Cardiac muscle cell (in vitro differentiated cells and primary cell): ENCODE measurements around the gene CHDH. TPM values are rescaled to one million over a fixed set of nuclear protein-coding genes. Genes with fewer than 3 reads are reported as not detected.

Source experiments
- DNase-seq, 2 donors: peaks; one replicate each; pipeline versions ENCODE4 v3.0.0 to v3.0.0-alpha.2; 2010 to 2017; ENCODE audit warnings: low read depth in 1 of 2, low spot score in 1 of 2
- H3K27ac ChIP-seq: fragments of 200-600 bp; sonication (generic); 2 replicates; pipeline ENCODE4 v1.5.1; 2016
- H3K27me3 ChIP-seq: fragments of 200-600 bp; sonication (generic); 2 replicates; pipeline ENCODE4 v1.6.0; 2016; ENCODE audit warnings: control low read depth
- H3K36me3 ChIP-seq: fragments of 200-600 bp; sonication (generic); 2 replicates; pipeline ENCODE4 v1.5.1; 2016; ENCODE audit warnings: control low read depth
- H3K4me1 ChIP-seq: fragments of 200-600 bp; sonication (generic); 2 replicates; pipeline ENCODE4 v1.8.1; 2017; ENCODE audit warnings: low read depth, mild to moderate bottlenecking, mixed run types
- H3K4me3 ChIP-seq: fragments of 200-600 bp; sonication (generic); 2 replicates; pipeline ENCODE4 v1.5.1; 2016; ENCODE audit warnings: mild to moderate bottlenecking
- H3K9me3 ChIP-seq: fragments of 200-600 bp; sonication (generic); 2 replicates; pipeline ENCODE4 v1.5.1; 2017; ENCODE audit warnings: low read depth, mild to moderate bottlenecking, control low read depth
- polyA plus RNA-seq: library from polyadenylated mRNA; unstranded; fragments of >200 nt; fragmentation: Nextera tagmentation; extraction: Ambion mirVana; gene quantifications from 2 replicates; pipeline ENCODE4 v1.2.1, GENCODE V29; 2016
- total RNA-seq: library from RNA; depleted of rRNA; stranded (reverse); fragments of >200 nt; gene quantifications from 2 replicates; pipeline ENCODE4 v1.2.3, GENCODE V29; 2016
- TF ChIP-seq, protein P1 (sequence below): IDR thresholded peaks from 2 replicates; pipeline ENCODE4 v1.5.1; 2012; ENCODE audit warnings: low read depth, mild to moderate bottlenecking, low read length

Gene CHDH
- total and polyA plus RNA-seq, 2 experiments from 2014 or later, result 12.8 to 36.1 TPM

DNA sequence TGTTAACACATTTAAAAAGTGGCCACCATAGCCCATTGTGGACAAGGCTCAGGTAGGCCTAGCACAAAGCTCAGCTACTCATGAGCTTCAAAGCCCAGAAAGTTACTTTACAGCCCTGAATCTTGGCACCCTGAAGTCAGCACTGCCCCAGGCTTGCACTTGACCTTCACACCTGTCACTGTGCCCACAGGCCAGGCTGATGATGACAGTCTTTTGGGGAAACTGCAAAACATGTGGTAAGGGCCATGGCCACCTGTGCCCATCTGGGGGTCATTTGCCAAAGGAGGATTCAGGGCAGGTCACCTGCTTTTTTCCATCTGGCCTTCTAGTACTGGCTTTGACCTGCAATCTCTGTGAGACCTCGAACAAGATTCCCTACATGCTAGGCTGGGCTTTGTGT lies 11.0 kb downstream of the CHDH start:
- no peak for DNase-seq
- H3K27ac ChIP-seq, result no peak overlapping the region
- no peaks in the 10 kb centered on the region for H3K4me1 ChIP-seq
- H3K4me3 ChIP-seq, result no peak overlapping the region
- no peaks in the 10 kb centered on the region for H3K9me3 ChIP-seq
- H3K27me3 ChIP-seq, result no peaks in the 10 kb centered on the region
- H3K36me3 ChIP-seq, result no peaks in the 10 kb centered on the region
- TF ChIP-seq, protein P1, sequence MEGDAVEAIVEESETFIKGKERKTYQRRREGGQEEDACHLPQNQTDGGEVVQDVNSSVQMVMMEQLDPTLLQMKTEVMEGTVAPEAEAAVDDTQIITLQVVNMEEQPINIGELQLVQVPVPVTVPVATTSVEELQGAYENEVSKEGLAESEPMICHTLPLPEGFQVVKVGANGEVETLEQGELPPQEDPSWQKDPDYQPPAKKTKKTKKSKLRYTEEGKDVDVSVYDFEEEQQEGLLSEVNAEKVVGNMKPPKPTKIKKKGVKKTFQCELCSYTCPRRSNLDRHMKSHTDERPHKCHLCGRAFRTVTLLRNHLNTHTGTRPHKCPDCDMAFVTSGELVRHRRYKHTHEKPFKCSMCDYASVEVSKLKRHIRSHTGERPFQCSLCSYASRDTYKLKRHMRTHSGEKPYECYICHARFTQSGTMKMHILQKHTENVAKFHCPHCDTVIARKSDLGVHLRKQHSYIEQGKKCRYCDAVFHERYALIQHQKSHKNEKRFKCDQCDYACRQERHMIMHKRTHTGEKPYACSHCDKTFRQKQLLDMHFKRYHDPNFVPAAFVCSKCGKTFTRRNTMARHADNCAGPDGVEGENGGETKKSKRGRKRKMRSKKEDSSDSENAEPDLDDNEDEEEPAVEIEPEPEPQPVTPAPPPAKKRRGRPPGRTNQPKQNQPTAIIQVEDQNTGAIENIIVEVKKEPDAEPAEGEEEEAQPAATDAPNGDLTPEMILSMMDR, result no peak

DNA sequence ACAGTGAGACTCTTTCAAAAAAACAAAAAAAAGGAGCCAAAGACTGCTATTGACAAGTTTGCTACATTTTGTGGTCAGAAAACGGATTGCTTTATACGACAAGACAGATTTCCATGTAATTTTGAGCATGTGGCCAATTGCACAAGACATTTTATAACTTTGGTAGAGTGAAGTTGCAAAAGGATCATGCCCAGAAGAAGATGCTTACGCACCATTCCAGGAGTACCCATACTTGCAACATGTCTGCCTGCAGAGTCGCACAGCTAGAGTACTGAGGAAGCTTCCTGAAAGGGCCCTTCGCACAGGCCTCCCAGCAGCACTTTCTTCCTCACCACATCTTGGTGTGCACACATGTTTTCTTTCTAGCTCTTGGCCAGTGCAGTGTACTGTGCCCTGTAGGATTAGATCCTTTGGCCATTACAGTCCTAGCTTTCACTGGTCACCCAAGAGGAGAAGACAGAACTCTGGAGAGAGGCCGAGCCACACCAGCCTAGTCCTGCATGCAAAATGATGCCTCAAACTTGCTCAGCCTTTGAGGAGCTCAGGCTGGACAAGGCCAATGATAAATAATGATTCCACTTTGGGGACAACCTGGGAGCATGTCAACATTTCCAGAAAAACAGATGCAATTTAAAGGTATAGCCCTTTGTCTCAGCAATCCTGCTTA lies 11.7 kb downstream of the CHDH start:
- no peak overlapping the region for H3K4me3 ChIP-seq
- no peaks in the 10 kb centered on the region for H3K27me3 ChIP-seq
- TF ChIP-seq, protein P1, result no peak

DNA sequence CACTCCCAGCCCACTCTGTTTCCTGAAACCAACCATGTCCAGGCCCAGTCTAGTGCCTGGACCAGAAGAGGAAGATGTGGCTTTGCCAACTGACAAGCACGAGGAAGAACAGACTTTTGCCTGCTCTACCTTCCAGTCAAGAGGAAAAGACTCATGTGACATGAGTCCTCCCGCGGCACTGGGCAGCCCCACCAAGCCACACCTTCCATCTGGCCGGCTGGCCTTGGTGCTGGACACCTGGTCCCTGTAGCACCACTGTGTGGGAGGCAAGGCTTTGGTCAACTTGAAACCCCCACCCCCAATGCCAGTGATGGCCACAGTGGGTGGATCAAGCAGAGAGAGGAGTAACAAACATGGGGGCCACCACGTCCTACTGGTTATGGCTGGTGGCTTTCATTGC lies 12.5 kb downstream of the CHDH start:
- Histone ChIP-seq H3K9me3 (no peaks in the 10 kb centered on the region), H3K27ac (no peak overlapping the region), H3K4me1 (no peaks in the 10 kb centered on the region), H3K4me3 (no peak overlapping the region), H3K27me3 (no peaks in the 10 kb centered on the region), H3K36me3 (no peaks in the 10 kb centered on the region)
- TF ChIP-seq, protein P1, result no peak
- DNase-seq, result no peak

More for the DNA sequence above, 11.7 kb downstream of the CHDH start:
- Histone ChIP-seq H3K9me3 (no peaks in the 10 kb centered on the region), H3K36me3 (no peaks in the 10 kb centered on the region), H3K4me1 (no peaks in the 10 kb centered on the region), H3K27ac (no peak overlapping the region)
- no peak for DNase-seq

DNA sequence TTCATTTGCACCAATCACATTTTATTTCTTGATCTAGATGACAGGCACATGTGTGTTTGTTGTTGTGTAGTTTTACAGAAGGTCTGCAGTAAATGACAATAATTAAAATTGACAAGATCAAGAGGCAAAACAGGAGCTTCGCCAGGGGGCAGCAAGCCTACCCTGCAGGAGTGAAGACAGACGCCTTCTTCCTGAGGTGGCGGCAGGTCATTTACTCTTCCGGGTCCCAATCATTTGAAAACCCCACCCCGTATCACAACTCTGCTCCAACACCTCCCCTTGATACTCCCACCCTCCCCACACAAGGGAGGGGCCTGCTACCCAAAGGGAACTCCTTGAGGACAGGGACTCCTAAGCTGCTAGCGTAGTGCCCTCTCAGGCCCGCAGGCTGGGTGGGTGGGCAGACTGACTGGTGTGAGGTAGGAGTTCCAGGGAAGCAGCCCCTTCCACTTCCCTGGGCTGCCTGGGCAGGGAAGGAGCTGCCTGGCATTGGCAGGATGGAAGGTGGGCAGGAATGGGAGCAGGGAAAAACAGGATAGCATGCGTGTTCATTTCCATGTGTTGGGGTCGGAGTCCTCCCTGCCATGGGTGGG lies 13.1 kb downstream of the CHDH start:
- H3K4me3 ChIP-seq, result no peak overlapping the region
- H3K27me3 ChIP-seq, result no peaks in the 10 kb centered on the region
- no peaks in the 10 kb centered on the region for H3K36me3 ChIP-seq
- H3K9me3 ChIP-seq, result no peaks in the 10 kb centered on the region
- H3K27ac ChIP-seq, result no peak overlapping the region
- TF ChIP-seq, protein P1, result no peak
- DNase-seq, result no peak
- H3K4me1 ChIP-seq, result no peaks in the 10 kb centered on the region

DNA sequence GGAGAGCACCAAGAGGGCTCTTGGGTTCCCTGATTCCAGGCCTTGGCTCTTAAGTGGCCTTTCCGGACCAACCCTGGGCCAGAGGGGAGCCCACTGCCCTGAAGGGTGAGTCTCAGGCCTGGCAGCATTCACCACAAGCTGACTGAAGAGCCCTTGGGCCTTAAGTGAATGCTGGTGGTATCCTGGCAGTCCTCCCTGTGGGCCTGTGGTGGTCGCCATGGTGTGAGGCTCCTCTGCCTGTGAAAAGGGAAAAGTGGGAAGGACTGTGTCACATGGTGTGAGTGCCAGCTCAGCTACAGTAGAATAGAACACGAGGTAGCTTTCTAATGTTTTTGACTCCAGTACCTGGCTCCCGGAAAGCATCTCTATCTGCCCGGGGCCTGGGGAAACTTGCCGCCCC lies 15.3 kb downstream of the CHDH start:
- TF ChIP-seq, protein P1, result no peak
- Histone ChIP-seq H3K4me3 (no peak overlapping the region), H3K9me3 (no peaks in the 10 kb centered on the region), H3K36me3 (no peaks in the 10 kb centered on the region), H3K27me3 (no peaks in the 10 kb centered on the region), H3K4me1 (no peaks in the 10 kb centered on the region), H3K27ac (no peak overlapping the region)
- no peak for DNase-seq
